ENCODE data around the gene DHRSX. TPM values are rescaled to one million over a fixed set of nuclear protein-coding genes. Genes with fewer than 3 reads are reported as not detected.
A peak's percentile ranks its signal among the peaks of the same experiment; 100 is the strongest.

DHRSX gene
- polyA plus RNA-seq, 2 of the 4 experiments (the other 2 are of a cell fraction), result 32.1 to 56.3 TPM

DNA sequence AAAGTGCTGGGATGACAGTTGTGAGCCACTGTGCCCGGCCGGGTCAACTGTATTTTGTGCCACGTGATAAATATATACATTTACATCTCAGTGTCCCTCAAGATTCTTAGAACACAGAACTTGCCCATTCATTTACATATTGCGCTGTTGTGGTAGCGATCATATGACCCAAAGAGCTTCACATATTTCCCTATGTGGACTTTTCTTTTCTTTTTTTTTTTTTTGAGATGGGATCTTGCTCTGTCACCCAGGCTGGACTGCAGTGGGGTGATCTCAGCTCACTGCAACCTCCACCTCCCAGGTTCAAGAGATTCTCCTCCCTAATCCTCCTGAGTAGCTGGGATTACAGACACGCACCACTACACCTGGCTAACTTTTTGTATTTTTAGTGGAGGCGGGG lies 180.7 kb downstream of the DHRSX start (continued):
- TF ChIP-seq JUN (IDR thresholded peaks at IDR 0.05), result no peak

DNA sequence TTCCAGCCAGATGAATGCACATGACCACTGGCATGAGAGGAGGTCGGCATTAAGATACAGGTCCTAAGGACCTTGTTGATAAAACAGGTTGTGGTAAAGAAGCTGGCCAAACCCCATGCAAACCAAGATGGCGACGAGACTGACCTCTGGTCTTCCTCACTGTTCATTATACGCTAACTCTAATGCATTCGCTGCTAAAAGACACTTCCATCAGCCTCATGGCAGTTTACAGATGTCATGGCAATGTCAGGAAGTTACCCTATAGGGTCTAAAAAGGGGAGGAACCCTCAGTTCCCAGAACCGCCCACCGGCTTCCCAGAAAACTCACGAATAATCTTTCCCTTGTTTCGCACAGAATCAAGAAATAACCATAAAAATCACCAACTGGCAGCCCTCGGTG lies 182.4 kb downstream of the DHRSX start:
- peak overlapping the region; percentile 25 to 29; a peak in 3 of 6 replicates for H3K27ac ChIP-seq
- peaks cover 4% of the 10 kb centered on the region; the same call in 2 of the 3 replicates for H3K9me3 ChIP-seq
- H3K4me1 ChIP-seq, result peaks cover 26% of the 10 kb centered on the region
- no peak overlapping the region for H3K4me3 ChIP-seq
- FAIRE-seq, result no peak
- POLR2A ChIA-PET, result no interaction called here
- no peak for ATAC-seq
- H3K4me2 ChIP-seq, result peak overlapping the region; percentile 49
- DNase-seq (ENCODE audit: low read depth in 1 of 2, low spot score in 1 of 2), result no peak
- CTCF ChIA-PET, result no interaction called here
- WGBS (ENCODE audit: missing lambda C conversion rate), result 91% methylated on average over 10 of the region's 10 CpGs
- no peak for TF ChIP-seq RNF2 (IDR thresholded peaks at IDR 0.05; ENCODE audit: borderline replicate concordance, low read depth)
- TF ChIP-seq, protein P1, sequence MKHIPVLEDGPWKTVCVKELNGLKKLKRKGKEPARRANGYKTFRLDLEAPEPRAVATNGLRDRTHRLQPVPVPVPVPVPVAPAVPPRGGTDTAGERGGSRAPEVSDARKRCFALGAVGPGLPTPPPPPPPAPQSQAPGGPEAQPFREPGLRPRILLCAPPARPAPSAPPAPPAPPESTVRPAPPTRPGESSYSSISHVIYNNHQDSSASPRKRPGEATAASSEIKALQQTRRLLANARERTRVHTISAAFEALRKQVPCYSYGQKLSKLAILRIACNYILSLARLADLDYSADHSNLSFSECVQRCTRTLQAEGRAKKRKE (CRISPR knock-in tag; IDR thresholded peaks at IDR 0.05; ENCODE audit: low read depth), result no peak
- no peak for TF ChIP-seq CBX2 (IDR thresholded peaks at IDR 0.05; ENCODE audit: borderline replicate concordance, low read depth)
- TF ChIP-seq CHD2 (IDR thresholded peaks at IDR 0.05; ENCODE audit: low read length, partially characterized antibody), result no peak
- TF ChIP-seq GATA3 (IDR thresholded peaks at IDR 0.05; ENCODE audit: borderline replicate concordance), result no peak
- no peak for TF ChIP-seq RAD21 (conservative IDR thresholded peaks at IDR 0.05 in 1 of 2, IDR thresholded peaks at IDR 0.05 in 1 of 2)
- no peak for TF ChIP-seq ZC3H11A (IDR thresholded peaks at IDR 0.05)
- TF ChIP-seq TFCP2L1 (CRISPR knock-in tag; IDR thresholded peaks at IDR 0.05), result no peak
- no peak for TF ChIP-seq ZFP36 (IDR thresholded peaks at IDR 0.05; ENCODE audit: borderline replicate concordance, partially characterized antibody)
- TF ChIP-seq BHLHE40 (IDR thresholded peaks at IDR 0.05; ENCODE audit: low read depth, low read length), result no peak
- TF ChIP-seq, protein P2, sequence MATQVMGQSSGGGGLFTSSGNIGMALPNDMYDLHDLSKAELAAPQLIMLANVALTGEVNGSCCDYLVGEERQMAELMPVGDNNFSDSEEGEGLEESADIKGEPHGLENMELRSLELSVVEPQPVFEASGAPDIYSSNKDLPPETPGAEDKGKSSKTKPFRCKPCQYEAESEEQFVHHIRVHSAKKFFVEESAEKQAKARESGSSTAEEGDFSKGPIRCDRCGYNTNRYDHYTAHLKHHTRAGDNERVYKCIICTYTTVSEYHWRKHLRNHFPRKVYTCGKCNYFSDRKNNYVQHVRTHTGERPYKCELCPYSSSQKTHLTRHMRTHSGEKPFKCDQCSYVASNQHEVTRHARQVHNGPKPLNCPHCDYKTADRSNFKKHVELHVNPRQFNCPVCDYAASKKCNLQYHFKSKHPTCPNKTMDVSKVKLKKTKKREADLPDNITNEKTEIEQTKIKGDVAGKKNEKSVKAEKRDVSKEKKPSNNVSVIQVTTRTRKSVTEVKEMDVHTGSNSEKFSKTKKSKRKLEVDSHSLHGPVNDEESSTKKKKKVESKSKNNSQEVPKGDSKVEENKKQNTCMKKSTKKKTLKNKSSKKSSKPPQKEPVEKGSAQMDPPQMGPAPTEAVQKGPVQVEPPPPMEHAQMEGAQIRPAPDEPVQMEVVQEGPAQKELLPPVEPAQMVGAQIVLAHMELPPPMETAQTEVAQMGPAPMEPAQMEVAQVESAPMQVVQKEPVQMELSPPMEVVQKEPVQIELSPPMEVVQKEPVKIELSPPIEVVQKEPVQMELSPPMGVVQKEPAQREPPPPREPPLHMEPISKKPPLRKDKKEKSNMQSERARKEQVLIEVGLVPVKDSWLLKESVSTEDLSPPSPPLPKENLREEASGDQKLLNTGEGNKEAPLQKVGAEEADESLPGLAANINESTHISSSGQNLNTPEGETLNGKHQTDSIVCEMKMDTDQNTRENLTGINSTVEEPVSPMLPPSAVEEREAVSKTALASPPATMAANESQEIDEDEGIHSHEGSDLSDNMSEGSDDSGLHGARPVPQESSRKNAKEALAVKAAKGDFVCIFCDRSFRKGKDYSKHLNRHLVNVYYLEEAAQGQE (IDR thresholded peaks at IDR 0.05), result no peak
- no peak for TF ChIP-seq SREBF2 (IDR thresholded peaks at IDR 0.05)

DNA sequence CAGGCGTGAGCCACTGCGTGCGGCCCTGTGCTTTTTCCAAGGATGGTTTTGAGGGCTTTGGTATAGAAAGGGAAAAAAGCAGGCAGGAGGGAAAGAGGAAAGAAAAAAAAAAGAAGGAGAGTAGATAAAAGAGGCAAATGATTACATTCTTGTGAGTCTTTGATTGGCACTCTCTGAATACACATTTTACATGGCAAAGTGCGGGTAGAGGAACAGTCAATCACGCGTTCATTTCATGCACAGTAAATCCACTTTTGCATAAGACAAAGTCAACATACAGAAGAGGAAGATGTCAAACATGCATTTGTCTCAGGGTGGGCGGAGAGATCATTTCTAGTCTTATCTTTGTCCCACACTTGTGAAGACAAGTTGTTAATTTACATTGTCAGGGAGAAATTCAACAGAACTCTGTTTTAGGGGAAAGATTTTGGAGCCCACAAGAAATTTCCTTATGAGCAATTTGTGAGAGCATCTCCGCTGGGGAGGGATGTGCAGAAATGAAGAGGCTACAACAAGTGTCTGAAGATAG lies 183.2 kb downstream of the DHRSX start:
- ChIA-PET CTCF (no interaction called here), POLR2A (no interaction called here)
- Histone ChIP-seq H3K27ac (no peak overlapping the region), H3K9me3 (peaks cover 4% of the 10 kb centered on the region; the same call in 2 of the 3 replicates), H3K4me2 (no peak overlapping the region), H3K4me3 (no peak overlapping the region), H3K4me1 (peaks cover 26% of the 10 kb centered on the region)
- ATAC-seq (no peak), DNase-seq (ENCODE audit: low read depth in 1 of 2, low spot score in 1 of 2) (no peak), FAIRE-seq (no peak)
- WGBS (ENCODE audit: missing lambda C conversion rate), result 82% methylated on average over 8 of the region's 8 CpGs
- TF ChIP-seq JUNB (IDR thresholded peaks at IDR 0.05), result no peak

DNA sequence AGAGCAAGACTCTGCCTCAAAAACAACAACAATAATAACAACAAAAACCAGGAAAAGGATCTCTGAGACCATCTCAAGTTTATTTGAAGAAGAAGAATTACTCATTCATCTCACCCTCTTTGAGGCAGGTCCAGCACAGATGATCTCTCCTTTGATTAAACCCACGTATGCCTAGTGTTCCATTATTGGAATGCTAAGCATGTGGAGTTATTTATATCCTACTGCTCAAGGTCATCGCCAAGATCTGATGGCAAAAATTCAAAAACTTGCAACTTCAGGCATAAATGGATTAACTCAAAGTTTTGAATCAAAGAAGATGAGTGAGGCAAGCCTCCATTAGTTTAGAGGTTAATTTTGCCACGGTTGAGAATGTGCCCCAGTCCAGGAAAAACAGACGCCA lies 184.2 kb downstream of the DHRSX start:
- H3K4me3 ChIP-seq, result no peak overlapping the region
- peaks cover 24% of the 10 kb centered on the region for H3K4me1 ChIP-seq
- WGBS (ENCODE audit: missing lambda C conversion rate), result 73% methylated on average over 4 of the region's 4 CpGs
- CTCF ChIA-PET, result no interaction called here
- DNase-seq (ENCODE audit: low read depth in 1 of 2, low spot score in 1 of 2) (no peak), ATAC-seq (no peak), FAIRE-seq (no peak)
- no peak overlapping the region for H3K4me2 ChIP-seq
- TF ChIP-seq GATA3 (IDR thresholded peaks at IDR 0.05; ENCODE audit: borderline replicate concordance) (no peak), CHD4 (IDR thresholded peaks at IDR 0.05; ENCODE audit: borderline replicate concordance) (no peak), POLR2A (IDR thresholded peaks at IDR 0.05; ENCODE audit: low read length) (no peak), FOSB (CRISPR knock-in tag; IDR thresholded peaks at IDR 0.05) (no peak), HOXA7 (CRISPR knock-in tag; IDR thresholded peaks at IDR 0.05) (no peak), SMC3 (IDR thresholded peaks at IDR 0.05) (no peak), FOXS1 (CRISPR knock-in tag; IDR thresholded peaks at IDR 0.05) (no peak), CEBPB (IDR thresholded peaks at IDR 0.05) (no peak), RFX5 (IDR thresholded peaks at IDR 0.05) (no peak), ESRRA (IDR thresholded peaks at IDR 0.05; ENCODE audit: borderline replicate concordance, low read length) (no peak)
- TF ChIP-seq, protein P3, sequence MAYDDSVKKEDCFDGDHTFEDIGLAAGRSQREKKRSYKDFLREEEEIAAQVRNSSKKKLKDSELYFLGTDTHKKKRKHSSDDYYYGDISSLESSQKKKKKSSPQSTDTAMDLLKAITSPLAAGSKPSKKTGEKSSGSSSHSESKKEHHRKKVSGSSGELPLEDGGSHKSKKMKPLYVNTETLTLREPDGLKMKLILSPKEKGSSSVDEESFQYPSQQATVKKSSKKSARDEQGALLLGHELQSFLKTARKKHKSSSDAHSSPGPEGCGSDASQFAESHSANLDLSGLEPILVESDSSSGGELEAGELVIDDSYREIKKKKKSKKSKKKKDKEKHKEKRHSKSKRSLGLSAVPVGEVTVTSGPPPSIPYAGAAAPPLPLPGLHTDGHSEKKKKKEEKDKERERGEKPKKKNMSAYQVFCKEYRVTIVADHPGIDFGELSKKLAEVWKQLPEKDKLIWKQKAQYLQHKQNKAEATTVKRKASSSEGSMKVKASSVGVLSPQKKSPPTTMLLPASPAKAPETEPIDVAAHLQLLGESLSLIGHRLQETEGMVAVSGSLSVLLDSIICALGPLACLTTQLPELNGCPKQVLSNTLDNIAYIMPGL (CRISPR knock-in tag; IDR thresholded peaks at IDR 0.05; ENCODE audit: borderline replicate concordance), result no peak
- TF ChIP-seq, protein P4, sequence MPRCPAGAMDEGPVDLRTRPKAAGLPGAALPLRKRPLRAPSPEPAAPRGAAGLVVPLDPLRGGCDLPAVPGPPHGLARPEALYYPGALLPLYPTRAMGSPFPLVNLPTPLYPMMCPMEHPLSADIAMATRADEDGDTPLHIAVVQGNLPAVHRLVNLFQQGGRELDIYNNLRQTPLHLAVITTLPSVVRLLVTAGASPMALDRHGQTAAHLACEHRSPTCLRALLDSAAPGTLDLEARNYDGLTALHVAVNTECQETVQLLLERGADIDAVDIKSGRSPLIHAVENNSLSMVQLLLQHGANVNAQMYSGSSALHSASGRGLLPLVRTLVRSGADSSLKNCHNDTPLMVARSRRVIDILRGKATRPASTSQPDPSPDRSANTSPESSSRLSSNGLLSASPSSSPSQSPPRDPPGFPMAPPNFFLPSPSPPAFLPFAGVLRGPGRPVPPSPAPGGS (IDR thresholded peaks at IDR 0.05), result no peak
- TF ChIP-seq, protein P5, sequence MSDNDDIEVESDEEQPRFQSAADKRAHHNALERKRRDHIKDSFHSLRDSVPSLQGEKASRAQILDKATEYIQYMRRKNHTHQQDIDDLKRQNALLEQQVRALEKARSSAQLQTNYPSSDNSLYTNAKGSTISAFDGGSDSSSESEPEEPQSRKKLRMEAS (IDR thresholded peaks at IDR 0.05), result no peak
- POLR2A ChIA-PET, result no interaction called here
- no peak overlapping the region for H3K27ac ChIP-seq
- H3K9me3 ChIP-seq, result peaks cover 4% of the 10 kb centered on the region; the same call in 2 of the 3 replicates

Measured in A549 (cell line).